NCI-H774 (cell line): Measurements from ENCODE around the gene RER1.

Experiments
- DNase-seq: peaks from one replicate; lab custom pipeline; 2025; lab: John Stamatoyannopoulos, UW

The RER1 gene

DNA sequence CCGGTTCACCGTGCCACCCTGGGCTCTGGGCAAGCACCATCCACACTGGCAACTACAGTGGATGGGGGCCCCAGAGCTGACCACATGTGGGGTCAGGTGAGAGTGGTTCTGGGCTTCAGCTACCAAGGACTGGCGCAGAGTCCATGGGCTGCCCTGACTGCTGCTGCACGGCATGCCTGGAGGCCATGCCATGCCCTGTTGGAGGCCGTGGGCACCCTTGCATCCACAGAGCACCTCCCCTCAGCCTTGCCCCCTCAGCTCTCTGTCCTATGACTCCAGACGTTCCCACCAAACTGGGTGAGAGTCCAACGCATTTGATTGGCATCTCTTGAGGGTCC, 15.7 kb upstream of the RER1 start:
- DNase-seq, result no peak

GRCh38 chr1:2376261-2376741, 15.3 kb upstream of the RER1 start:
- no peak for DNase-seq

- DNase-seq, result no peak
Measured at GRCh38 chr1:2376931-2377672, 14.5 kb upstream of the RER1 start.

GRCh38 chr1:2377751-2378440, 13.7 kb upstream of the RER1 start:
- DNase-seq, result no peak

DNA sequence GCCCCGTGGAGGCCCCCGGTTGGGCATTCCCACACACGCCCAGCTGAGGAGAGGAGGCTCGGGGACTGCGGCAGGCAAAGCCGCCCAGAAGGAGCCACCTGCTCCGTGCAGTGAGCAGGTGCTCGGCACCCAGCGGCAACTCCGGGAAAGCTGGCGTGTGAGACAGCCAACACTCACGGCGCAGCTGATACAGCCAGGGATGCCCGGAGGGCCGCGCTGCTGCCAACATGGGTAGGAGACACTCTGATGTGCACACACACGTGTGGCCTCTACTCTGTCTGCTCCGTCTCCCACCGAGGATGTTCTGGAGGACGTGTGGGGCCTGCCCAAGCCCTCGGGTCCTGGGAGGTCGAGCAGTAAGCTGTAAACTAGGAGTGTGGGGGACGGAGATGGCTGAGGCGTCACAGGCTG, 13.2 kb upstream of the RER1 start:
- no peak for DNase-seq

- no peak for DNase-seq
Measured at GRCh38 chr1:2378956-2379732, 12.5 kb upstream of the RER1 start.

DNA sequence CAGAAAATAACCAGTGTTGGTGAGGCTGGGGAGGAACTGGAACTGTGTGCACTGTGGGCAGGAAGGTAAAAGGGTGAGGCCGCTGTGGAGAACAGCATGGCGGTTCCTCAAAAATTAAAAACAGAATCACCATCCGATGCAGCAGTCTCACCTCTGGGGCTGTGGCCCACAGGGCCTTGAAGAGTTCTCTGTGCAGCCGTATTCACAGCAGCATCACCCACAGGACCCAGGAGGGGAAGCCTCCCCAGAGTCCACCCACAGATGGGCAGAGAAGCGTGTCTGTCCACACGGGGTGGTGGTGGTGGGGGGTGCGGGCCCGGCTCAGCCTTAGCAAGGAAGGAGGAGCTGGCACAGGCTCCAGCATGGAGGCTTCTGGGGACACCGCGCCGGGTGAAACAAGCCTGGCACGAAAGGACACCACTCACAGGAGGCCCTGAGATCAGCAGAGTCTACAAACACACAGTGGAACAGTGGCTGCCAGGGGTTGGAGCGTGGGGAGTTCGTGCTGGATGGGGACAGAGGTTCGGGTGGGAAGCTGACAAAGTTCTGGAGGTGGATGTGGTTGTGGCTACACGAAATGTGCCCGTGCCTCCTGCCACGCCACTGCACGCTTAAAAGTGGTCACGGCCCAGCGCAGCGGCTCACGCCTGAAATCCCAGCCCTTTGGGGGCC, 11.8 kb upstream of the RER1 start:
- DNase-seq, result no peak

- no peak for DNase-seq
Measured at GRCh38 chr1:2380816-2381591, 10.6 kb upstream of the RER1 start.

GRCh38 chr1:2381741-2382620, 9.7 kb upstream of the RER1 start:
- DNase-seq, result no peak

GRCh38 chr1:2382621-2383361, 8.8 kb upstream of the RER1 start:
- no peak for DNase-seq

GRCh38 chr1:2383576-2383975, 8.1 kb upstream of the RER1 start:
- DNase-seq, result no peak

DNA sequence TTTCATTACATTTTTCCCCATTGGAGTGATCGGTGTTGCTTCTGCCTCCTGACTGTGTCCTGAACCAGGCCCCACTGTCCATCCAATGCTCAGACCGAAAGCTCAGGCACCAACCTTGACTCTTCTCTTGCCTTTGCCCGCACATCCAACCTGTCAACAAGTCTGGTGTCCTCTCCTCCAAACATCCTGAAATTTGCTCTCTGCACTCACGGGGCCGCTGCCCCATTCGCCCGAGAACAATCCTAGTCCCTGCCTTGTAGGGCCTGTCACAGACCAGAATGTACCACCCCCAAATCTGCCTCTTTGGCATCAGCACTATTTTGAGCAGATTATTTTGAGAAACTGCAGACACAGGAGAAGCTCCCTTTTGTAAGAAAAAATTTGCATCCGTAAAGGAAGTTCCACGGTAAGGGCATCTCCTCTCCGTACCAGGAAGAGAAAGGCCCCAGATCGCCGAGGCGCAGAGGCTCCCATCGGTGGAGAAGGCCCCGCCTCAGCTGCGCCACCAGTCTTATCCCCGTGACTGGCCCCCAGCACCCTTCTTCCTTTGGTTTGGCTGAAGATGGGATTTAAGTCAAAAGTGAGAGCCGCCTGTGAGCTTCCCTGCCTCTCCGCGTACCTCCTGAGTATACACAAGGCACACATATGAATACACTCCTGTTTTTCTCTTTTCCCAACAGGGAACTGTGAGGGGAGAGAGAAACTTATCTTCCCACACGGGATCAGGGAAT, 7.3 kb upstream of the RER1 start:
- no peak for DNase-seq

DNA sequence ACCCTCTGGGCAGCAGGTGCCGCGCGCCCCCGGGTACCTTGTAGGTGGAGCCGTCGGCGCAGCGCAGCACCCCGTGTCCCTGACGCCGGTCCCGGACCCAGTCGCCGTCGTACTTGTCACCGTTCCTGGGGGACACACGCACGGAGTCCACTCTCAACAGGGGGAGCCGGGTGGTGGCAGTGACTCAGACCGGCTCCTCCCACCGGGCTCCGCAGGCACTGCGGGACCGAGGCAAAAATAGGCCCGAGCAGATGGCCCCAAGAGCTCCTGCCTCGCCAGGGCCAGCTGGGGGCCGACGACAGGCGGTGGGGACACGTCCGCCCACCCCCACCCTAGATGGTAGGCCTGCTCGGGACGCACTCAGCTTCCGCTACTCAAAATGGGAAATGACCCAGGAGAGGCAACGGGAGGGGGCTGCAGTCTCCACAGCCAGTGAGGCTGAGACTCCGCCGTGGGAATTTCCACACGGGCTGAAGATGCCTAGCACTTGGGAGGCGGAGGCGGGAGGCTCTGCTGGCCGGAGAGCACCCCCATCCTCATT, 6.6 kb upstream of the RER1 start:
- no peak for DNase-seq

- no peak for DNase-seq
Measured at GRCh38 chr1:2385606-2386280, 5.9 kb upstream of the RER1 start.

DNA sequence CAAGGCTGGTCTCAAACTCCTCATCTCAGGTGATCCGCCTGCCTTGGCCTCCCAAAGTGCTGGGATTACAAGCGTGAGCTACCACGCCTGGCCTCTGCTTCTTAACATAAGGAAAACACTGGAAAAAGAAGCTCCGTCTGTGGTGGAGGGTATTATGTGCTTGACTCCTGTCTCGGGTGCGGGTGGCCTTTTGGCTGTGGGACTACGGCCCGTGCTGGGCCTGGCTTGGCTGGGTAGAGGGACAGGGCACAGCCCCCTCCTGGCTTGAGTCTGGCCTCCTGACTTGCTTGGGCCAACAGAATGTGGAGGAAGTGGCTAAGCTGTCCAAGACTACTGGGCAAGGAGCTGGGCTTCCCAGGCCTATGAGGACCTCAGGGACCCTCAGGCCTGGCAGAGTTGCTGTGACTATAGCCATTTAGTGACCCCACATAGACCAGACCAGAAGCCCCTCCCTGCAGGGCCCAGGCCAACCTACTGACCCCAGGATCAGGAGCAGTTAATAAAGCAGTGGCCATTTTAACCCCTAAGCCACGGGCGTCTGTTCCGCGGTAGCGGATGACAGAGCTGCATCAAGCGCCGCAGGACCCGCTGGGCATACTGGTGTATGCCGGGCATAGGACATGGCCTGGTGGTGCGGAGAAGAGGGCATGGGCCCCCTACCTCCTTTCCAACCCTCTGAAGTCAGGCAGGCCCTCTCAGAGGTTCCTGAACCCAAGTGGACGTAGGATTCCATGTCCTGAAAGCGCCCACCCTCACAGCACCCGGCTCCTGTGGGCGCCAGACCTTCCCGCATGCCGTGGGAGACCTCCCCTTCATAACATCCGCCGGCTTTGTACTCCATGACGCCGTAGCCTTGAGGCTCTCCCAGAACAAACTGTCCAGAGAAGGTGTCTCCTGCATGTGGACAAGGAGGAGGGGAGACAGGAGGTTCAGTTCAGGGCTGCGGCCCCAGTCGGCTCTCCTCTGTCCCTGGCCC, 4.7 kb upstream of the RER1 start:
- no peak for DNase-seq

GRCh38 chr1:2388004-2388913, 3.4 kb upstream of the RER1 start:
- DNase-seq, result no peak
